GM23248 (cell line): ENCODE data around the gene RAPGEF2. TPM values are rescaled to one million over a fixed set of nuclear protein-coding genes. Genes with fewer than 3 reads are reported as not detected.

Source experiments
- DNase-seq: peaks from one replicate; pipeline ENCODE4 v3.0.0-alpha.2; 2015
- H2AFZ ChIP-seq: fragments of 200-600 bp; sonication (generic); 2 replicates; pipeline ENCODE4 v1.6.1; 2016; ENCODE audit warnings: antibody characterized with exemption
- H3F3A ChIP-seq: fragments of 200-600 bp; sonication (generic); 2 replicates; pipeline ENCODE4 v1.6.1; 2016; ENCODE audit warnings: mild to moderate bottlenecking, antibody characterized with exemption, mixed run types; ENCODE audit not compliant: insufficient read depth
- H3K27ac ChIP-seq: fragments of 200-600 bp; sonication (generic); 2 replicates; pipeline ENCODE4 v1.5.1; 2016; ENCODE audit warnings: mild to moderate bottlenecking
- H3K27me3 ChIP-seq: fragments of 200-600 bp; sonication (generic); replicated peaks from 2 replicates; pipeline ENCODE4 v1.6.1; 2016; ENCODE audit warnings: mild to moderate bottlenecking; ENCODE audit not compliant: insufficient read depth
- H3K36me3 ChIP-seq: fragments of 200-600 bp; sonication (generic); 2 replicates; pipeline ENCODE4 v1.6.1; 2016; ENCODE audit warnings: low read depth, mild to moderate bottlenecking
- H3K4me1 ChIP-seq: fragments of 200-600 bp; sonication (generic); 2 replicates; pipeline ENCODE4 v1.6.1; 2016; ENCODE audit warnings: mild to moderate bottlenecking; ENCODE audit not compliant: insufficient read depth
- H3K4me2 ChIP-seq: fragments of 200-600 bp; sonication (generic); one replicate; pipeline ENCODE4 v1.6.1; 2016; ENCODE audit warnings: mild to moderate bottlenecking; ENCODE audit not compliant: unreplicated experiment
- H3K4me3 ChIP-seq: fragments of 200-600 bp; sonication (generic); 2 replicates; pipeline ENCODE4 v1.5.1; 2016; ENCODE audit warnings: mild to moderate bottlenecking
- H3K79me2 ChIP-seq: fragments of 200-600 bp; sonication (generic); 2 replicates; pipeline ENCODE4 v1.6.1; 2016; ENCODE audit warnings: mild to moderate bottlenecking; ENCODE audit not compliant: insufficient read depth
- H3K9ac ChIP-seq: fragments of 200-600 bp; sonication (generic); 2 replicates; pipeline ENCODE4 v1.6.1; 2016; ENCODE audit warnings: mild to moderate bottlenecking
- H3K9me2 ChIP-seq: fragments of 200-600 bp; sonication (generic); 2 replicates; pipeline ENCODE4 v1.6.1; 2016; ENCODE audit warnings: mixed run types, mild to moderate bottlenecking, moderate library complexity; ENCODE audit not compliant: insufficient read depth
- H3K9me3 ChIP-seq: fragments of 200-600 bp; sonication (generic); one replicate; pipeline ENCODE4 v1.6.1; 2017; ENCODE audit warnings: low read depth
- H4K20me1 ChIP-seq: fragments of 200-600 bp; sonication (generic); 2 replicates; pipeline ENCODE4 v1.6.0; 2016; ENCODE audit not compliant: insufficient read depth
- EZH2 ChIP-seq: fragments of 200-600 bp; sonication (generic); IDR thresholded peaks from 2 replicates; pipeline ENCODE4 v1.6.1; 2018; ENCODE audit warnings: antibody characterized with exemption, mild to moderate bottlenecking; ENCODE audit not compliant: insufficient read depth, poor library complexity, severe bottlenecking
- EZH2phosphoT487 ChIP-seq: fragments of 200-600 bp; sonication (generic); IDR thresholded peaks from 2 replicates; pipeline ENCODE4 v1.6.1; 2018; ENCODE audit warnings: antibody characterized with exemption, moderate library complexity, mild to moderate bottlenecking, low read depth; ENCODE audit not compliant: insufficient read depth
- WGBS, 2 experiments: methylation state at CpG; one replicate each; pipeline ENCODE4 v1.1.6; 2015 to 2017; ENCODE audit warnings: low lambda C conversion rate in 2 of 2, low coverage in 1 of 2; ENCODE audit errors: missing lambda C conversion rate in 2 of 2; 5-methylcytosine and 5-hydroxymethylcytosine counted together
- in situ Hi-C: fragments of 300-500 bp; cut with MboI; formaldehyde crosslinking; loops from 2 replicates; pipeline ENCODE4 v1.15.0; 2020
- polyA plus RNA-seq: library from polyadenylated mRNA; unstranded; fragments of >200 nt; fragmentation: Nextera tagmentation; extraction: Ambion mirVana; gene quantifications from 2 replicates; pipeline ENCODE4 v1.2.1, GENCODE V29; 2016
- total RNA-seq: library from RNA; depleted of rRNA; stranded (reverse); fragments of >200 nt; shearing (Covaris generic); gene quantifications from 2 replicates; pipeline ENCODE4 v1.2.3, GENCODE V29; 2014

Gene RAPGEF2
- total and polyA plus RNA-seq, 2 experiments from 2014 or later = 6.6 to 21.7 TPM

DNA sequence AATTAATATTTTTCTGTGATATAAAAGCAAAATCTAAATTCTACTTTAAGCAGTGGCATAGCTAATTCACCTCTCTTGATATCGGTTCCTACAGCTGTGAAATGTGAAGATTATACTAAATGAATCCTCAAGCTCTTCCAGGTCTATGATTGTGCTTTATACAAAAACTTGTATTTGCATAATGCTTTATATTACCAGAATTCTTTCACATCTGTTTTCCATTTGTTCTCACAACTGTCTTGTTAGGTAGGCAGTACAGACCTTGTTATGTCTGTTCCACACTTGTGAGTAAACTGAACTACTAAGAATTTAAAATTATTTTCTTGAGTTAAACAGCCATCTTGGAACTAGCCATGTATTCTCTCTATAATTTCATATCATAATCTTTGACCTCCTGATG lies 184.9 kb downstream of the RAPGEF2 start:
- Histone ChIP-seq H3K27ac (no peak overlapping the region), H3K27me3 (no peaks in the 10 kb centered on the region), H3K79me2 (peaks cover 20% of the 10 kb centered on the region), H3K4me2 (no peak overlapping the region), H3F3A (peaks cover 24% of the 10 kb centered on the region), H3K9me2 (no peaks in the 10 kb centered on the region), H3K4me3 (no peak overlapping the region), H2AFZ (no peak overlapping the region), H4K20me1 (no peaks in the 10 kb centered on the region), H3K9ac (no peak overlapping the region), H3K9me3 (no peaks in the 10 kb centered on the region), H3K36me3 (0 out of 2 replicates have a peak, but pooled peaks cover 5% of the 10 kb centered on the region), H3K4me1 (peaks cover 63% of the 10 kb centered on the region)
- DNase-seq = no peak
- in situ Hi-C loops = no loop called here
- WGBS, 2 experiments = 94 to 95% methylated on average over 1 of the region's 1 CpG
- TF ChIP-seq EZH2 (no peak), EZH2phosphoT487 (no peak)

GRCh38 chr4:159289682-159290081 lies 186.8 kb downstream of the RAPGEF2 start:
- Histone ChIP-seq H3K4me2 (no peak overlapping the region), H3K79me2 (peaks cover 30% of the 10 kb centered on the region), H3K4me1 (peaks cover 44% of the 10 kb centered on the region), H3K9me2 (no peaks in the 10 kb centered on the region), H3K9ac (no peak overlapping the region), H4K20me1 (no peaks in the 10 kb centered on the region), H3F3A (peaks cover 14% of the 10 kb centered on the region), H2AFZ (no peak overlapping the region), H3K9me3 (no peaks in the 10 kb centered on the region), H3K27me3 (no peaks in the 10 kb centered on the region), H3K4me3 (no peak overlapping the region), H3K27ac (no peak overlapping the region), H3K36me3 (0 out of 2 replicates have a peak, but pooled peaks cover 5% of the 10 kb centered on the region)
- DNase-seq = no peak
- TF ChIP-seq EZH2 (no peak), EZH2phosphoT487 (no peak)
- in situ Hi-C loops = no loop called here
- 88 to 96% methylated on average over 3 of the region's 3 CpGs for WGBS, 2 experiments

DNA sequence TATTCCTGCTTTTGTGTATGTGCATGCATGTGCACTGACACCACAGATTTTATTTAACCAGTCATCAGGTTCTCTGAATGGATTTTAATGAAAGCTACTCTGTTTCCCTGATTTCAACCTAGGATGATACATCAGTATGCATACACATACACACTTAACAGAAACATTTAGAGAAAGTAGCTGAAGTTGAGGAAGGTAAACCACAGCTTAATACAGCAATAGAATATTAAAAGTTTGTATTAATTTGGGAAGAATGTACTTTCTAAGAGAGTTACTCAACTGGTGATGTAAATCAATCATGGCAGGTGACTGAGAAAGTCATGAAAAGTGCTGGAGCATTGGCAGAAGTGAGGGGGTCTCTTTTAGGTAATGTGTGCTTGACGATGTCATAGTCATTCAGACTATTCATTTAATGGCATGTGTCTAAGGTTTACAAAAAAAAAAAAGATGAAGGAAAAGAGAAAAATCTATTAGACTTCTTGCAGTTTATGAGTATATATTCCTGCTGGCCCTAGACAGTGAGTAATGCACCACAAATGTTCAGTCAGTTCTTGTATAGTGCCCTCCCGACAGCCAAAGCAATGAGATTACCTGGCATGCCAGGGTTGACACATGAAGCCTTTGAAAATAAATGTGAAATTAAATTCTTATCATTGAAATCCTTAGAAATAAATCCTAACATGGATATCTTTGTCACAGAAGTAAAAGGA lies 187.6 kb downstream of the RAPGEF2 start:
- H3K9me2 ChIP-seq = no peaks in the 10 kb centered on the region
- H3K27ac ChIP-seq = no peak overlapping the region
- H3K9ac ChIP-seq = no peak overlapping the region
- peak overlapping the region; percentile 31 for H3K4me2 ChIP-seq
- in situ Hi-C loops = no loop called here
- peaks cover 44% of the 10 kb centered on the region for H3K4me1 ChIP-seq
- H3K36me3 ChIP-seq = no peaks in the 10 kb centered on the region
- DNase-seq = peak; percentile 61
- 44 to 53% methylated on average over 2 of the region's 2 CpGs for WGBS, 2 experiments
- H3K79me2 ChIP-seq = peaks cover 30% of the 10 kb centered on the region
- H3K4me3 ChIP-seq = no peak overlapping the region
- H4K20me1 ChIP-seq = no peaks in the 10 kb centered on the region
- H3F3A ChIP-seq = peaks cover 14% of the 10 kb centered on the region
- no peaks in the 10 kb centered on the region for H3K9me3 ChIP-seq
- TF ChIP-seq EZH2phosphoT487 (no peak), EZH2 (no peak)
- H2AFZ ChIP-seq = no peak overlapping the region
- H3K27me3 ChIP-seq = no peaks in the 10 kb centered on the region

DNA sequence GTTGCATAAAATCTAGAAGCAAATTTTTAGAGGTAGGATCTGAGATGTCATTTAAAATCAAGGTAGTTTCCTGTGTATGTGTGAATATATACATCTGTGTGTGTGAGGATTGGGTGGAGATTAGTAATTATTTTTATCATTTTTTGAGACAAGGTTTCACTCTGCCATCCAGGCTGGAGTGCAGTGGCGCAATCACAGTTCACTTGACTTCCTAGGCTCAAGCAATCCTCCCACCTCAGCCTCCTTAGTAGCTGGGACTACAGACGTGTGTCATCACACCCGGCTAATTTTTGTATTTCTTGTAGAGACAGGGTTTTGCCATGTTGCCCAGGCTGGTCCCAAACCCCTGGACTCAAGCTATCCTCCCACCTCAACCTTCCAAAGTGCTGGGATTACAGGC lies 188.3 kb downstream of the RAPGEF2 start:
- TF ChIP-seq EZH2 (no peak), EZH2phosphoT487 (no peak)
- H3F3A ChIP-seq = peaks cover 14% of the 10 kb centered on the region
- no peak overlapping the region for H2AFZ ChIP-seq
- peaks cover 30% of the 10 kb centered on the region for H3K79me2 ChIP-seq
- no peaks in the 10 kb centered on the region for H3K9me2 ChIP-seq
- no peak overlapping the region for H3K27ac ChIP-seq
- DNase-seq = no peak
- in situ Hi-C loops = no loop called here
- peak overlapping the region; percentile 31 for H3K4me2 ChIP-seq
- peaks cover 51% of the 10 kb centered on the region for H3K4me1 ChIP-seq
- no peak overlapping the region for H3K4me3 ChIP-seq
- H3K9ac ChIP-seq = no peak overlapping the region
- H4K20me1 ChIP-seq = no peaks in the 10 kb centered on the region
- H3K27me3 ChIP-seq = no peaks in the 10 kb centered on the region
- H3K36me3 ChIP-seq = no peaks in the 10 kb centered on the region
- H3K9me3 ChIP-seq = no peaks in the 10 kb centered on the region
- WGBS, 2 experiments = 90 to 98% methylated on average over 3 of the region's 3 CpGs
